Left lung (tissue), 14 donors: ENCODE measurements around the gene ZC3H6. TPM values are rescaled to one million over a fixed set of nuclear protein-coding genes. Genes with fewer than 3 reads are reported as not detected.

Experiments
- ATAC-seq: fragments of 200-7000 bp; cut with Tn5 transposase; one replicate; pipeline ENCODE4 v1.9.1; 2020; ENCODE audit warnings: moderate library complexity
- DNase-seq, 4 donors: peaks; one replicate each; pipeline ENCODE4 v3.0.0-alpha.2; 2013 to 2020
- H3K27ac ChIP-seq, 2 donors: fragments of 200-600 bp; sonication (generic) in 1 of 2; one replicate each; pipeline versions ENCODE4 v1.5.0 to v1.8.0; 2020 to 2021
- H3K27me3 ChIP-seq, 2 donors: fragments of 200-600 bp; sonication (generic) in 1 of 2; one replicate each; pipeline versions ENCODE4 v1.5.0 to v1.8.0; 2020 to 2021
- H3K36me3 ChIP-seq, 2 donors: fragments of 200-600 bp; sonication (generic) in 1 of 2; one replicate each; pipeline versions ENCODE4 v1.5.0 to v1.8.0; 2020 to 2021
- H3K4me1 ChIP-seq, 2 donors: fragments of 200-600 bp; one replicate each; pipeline ENCODE4 v1.8.0; 2021
- H3K4me3 ChIP-seq, 2 donors: fragments of 200-600 bp; sonication (generic) in 1 of 2; one replicate each; pipeline versions ENCODE4 v1.5.0 to v1.8.0; 2020 to 2021; ENCODE audit warnings: mild to moderate bottlenecking in 1 of 2
- H3K9me3 ChIP-seq, 2 donors: fragments of 200-600 bp; sonication (generic) in 1 of 2; one replicate each; pipeline versions ENCODE4 v1.5.0 to v1.8.0; 2020 to 2021
- intact Hi-C, 2 donors: fragments of 100-400 bp; cut with DNase I; formaldehyde crosslinking; loops; one replicate each; pipeline versions ENCODE4 v1.11.2 to v1.14.2; 2022
- long read RNA-seq, 12 donors: library from polyadenylated mRNA in 2 of 12; unstranded in 2 of 12; transcript quantifications; one replicate each; pipeline ENCODE4 v2.0.0 and lab custom pipeline, GENCODE V29; 2019 to 2026
- polyA plus RNA-seq, 6 donors: library from polyadenylated mRNA; unstranded; fragments of 120-200 nt; gene quantifications; one replicate each; pipeline ENCODE4 v1.2.1, GENCODE V29; 2013; ENCODE audit not compliant: insufficient read length in 6 of 6
- total RNA-seq, 2 donors: library from RNA; stranded (reverse); fragmentation: NEBNext Ultra II Directional; extraction: Animal tissue kit (Norgen Biotek cat#: 25700); gene quantifications; one replicate each; pipeline ENCODE4 v1.2.1, GENCODE V29; 2021
- TF ChIP-seq, protein P1 (sequence below), 2 donors: fragments of 200-600 bp; sonication (generic) in 1 of 2; IDR thresholded peaks; one replicate each; pipeline versions ENCODE4 v1.5.0 to v1.8.0; 2021; ENCODE audit warnings: antibody characterized with exemption in 2 of 2
- donor health status: DM: no; HTN: yes; CAD: no.
- donor health status: DM: no; HTN: no; CAD: no.

Gene ZC3H6
- total RNA-seq (1 to 10 TPM; 8.7 to 10.0 TPM), polyA plus RNA-seq (10 to 100 TPM in 2 of 6 donors, 1 to 10 TPM in 4; 8.2 to 11.9 (median 9.8) TPM)
- long read RNA-seq, donor 1, full-length matches to known transcripts, result 1 of 11 reads
- long read RNA-seq, donor 1, partial matches to known transcripts, result 10 of 11 reads
- long read RNA-seq, donor 1, other reads (novel, unspliced or antisense), result 0 of 11 reads
- long read RNA-seq, donor 2, partial matches to known transcripts, result 6 of 6 reads
- long read RNA-seq, donor 2, other reads (novel, unspliced or antisense), result 0 of 6 reads
- long read RNA-seq, donor 3, partial matches to known transcripts, result 6 of 6 reads
- long read RNA-seq, donor 3, other reads (novel, unspliced or antisense), result 0 of 6 reads
- long read RNA-seq, donor 4, partial matches to known transcripts, result 12 of 14 reads
- long read RNA-seq, donor 4, other reads (novel, unspliced or antisense), result 2 of 14 reads
- long read RNA-seq, donor 5, partial matches to known transcripts, result 6 of 6 reads
- long read RNA-seq, donor 5, other reads (novel, unspliced or antisense), result 0 of 6 reads
- long read RNA-seq, donor 6, partial matches to known transcripts, result 8 of 8 reads
- long read RNA-seq, donor 6, other reads (novel, unspliced or antisense), result 0 of 8 reads
- long read RNA-seq, donor 7, result 0 reads
- long read RNA-seq, donor 8, result 0 reads
- long read RNA-seq, donor 9, result 0 reads
- long read RNA-seq, donor 10, partial matches to known transcripts, result 7 of 7 reads
- long read RNA-seq, donor 10, other reads (novel, unspliced or antisense), result 0 of 7 reads
- long read RNA-seq, donor 11, partial matches to known transcripts, result 5 of 5 reads
- long read RNA-seq, donor 11, other reads (novel, unspliced or antisense), result 0 of 5 reads
- long read RNA-seq, donor 12, partial matches to known transcripts, result 22 of 22 reads
- long read RNA-seq, donor 12, other reads (novel, unspliced or antisense), result 0 of 22 reads

DNA sequence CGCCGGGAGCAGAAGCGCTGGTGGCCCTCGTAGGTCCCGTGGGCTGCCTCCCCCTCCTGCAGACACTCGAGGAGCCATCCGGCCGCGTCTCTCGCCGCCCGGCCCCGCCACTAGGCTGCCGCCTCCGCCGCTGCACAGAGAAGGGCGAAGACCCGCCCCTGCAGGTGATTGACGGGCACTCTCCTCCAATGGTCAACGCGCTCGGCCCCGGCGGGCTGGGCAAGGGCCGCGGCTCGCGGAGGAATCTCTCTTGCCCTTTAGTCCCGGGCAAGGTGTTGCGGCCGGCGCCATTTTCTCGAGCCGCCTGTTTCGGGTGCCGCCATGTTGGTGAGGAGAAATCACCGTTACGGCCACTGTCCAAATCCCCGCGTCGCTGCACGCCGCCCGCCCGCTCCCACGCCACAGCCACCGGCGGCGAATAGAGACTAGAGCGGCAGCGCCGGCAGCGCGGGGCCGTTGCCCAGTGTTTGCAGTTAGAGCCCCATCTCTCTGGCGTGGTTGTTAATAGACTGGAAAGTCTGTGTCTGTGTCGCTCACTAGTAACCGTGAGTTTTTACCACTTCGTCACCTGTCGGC is at the start of gene ZC3H6:
ZC3H6 (plus strand) TSS at position 287 of the 576 bp plus-strand sequence. CDS start 398 bp downstream, outside the sequence.
- ATAC-seq (peak; percentile 99), DNase-seq (peak; percentile 98 to 99 (median 98))
- TF ChIP-seq, protein P1, sequence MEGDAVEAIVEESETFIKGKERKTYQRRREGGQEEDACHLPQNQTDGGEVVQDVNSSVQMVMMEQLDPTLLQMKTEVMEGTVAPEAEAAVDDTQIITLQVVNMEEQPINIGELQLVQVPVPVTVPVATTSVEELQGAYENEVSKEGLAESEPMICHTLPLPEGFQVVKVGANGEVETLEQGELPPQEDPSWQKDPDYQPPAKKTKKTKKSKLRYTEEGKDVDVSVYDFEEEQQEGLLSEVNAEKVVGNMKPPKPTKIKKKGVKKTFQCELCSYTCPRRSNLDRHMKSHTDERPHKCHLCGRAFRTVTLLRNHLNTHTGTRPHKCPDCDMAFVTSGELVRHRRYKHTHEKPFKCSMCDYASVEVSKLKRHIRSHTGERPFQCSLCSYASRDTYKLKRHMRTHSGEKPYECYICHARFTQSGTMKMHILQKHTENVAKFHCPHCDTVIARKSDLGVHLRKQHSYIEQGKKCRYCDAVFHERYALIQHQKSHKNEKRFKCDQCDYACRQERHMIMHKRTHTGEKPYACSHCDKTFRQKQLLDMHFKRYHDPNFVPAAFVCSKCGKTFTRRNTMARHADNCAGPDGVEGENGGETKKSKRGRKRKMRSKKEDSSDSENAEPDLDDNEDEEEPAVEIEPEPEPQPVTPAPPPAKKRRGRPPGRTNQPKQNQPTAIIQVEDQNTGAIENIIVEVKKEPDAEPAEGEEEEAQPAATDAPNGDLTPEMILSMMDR (IDR thresholded peaks at IDR 0.05), result peak in 1 of 2 donors; percentile 39
- Histone ChIP-seq H3K27me3 (no peaks in the 10 kb centered on the region), H3K27ac (peak within 1 kb of the TSS; percentile 100), H3K4me1 (peaks cover 8 to 12% of the 10 kb centered on the region in 2 donors), H3K4me3 (peak within 1 kb of the TSS; percentile 72 to 73), H3K9me3 (no peaks in the 10 kb centered on the region), H3K36me3 (no peaks in the 10 kb centered on the region)
- intact Hi-C loops, result no loop called here

GRCh38 chr2:112229348-112229747 is 46.0 kb upstream of the ZC3H6 start:
- H3K27ac ChIP-seq, result no peak overlapping the region
- peaks cover 0 to 51% of the 10 kb centered on the region in 2 donors for H3K36me3 ChIP-seq
- TF ChIP-seq, protein P1 (IDR thresholded peaks at IDR 0.05), result no peak
- H3K9me3 ChIP-seq, result no peaks in the 10 kb centered on the region
- ATAC-seq, result no peak
- intact Hi-C loops, result no loop called here
- H3K27me3 ChIP-seq, result no peaks in the 10 kb centered on the region
- no peaks in the 10 kb centered on the region for H3K4me1 ChIP-seq
- no peak overlapping the region for H3K4me3 ChIP-seq
- DNase-seq, result no peak

DNA sequence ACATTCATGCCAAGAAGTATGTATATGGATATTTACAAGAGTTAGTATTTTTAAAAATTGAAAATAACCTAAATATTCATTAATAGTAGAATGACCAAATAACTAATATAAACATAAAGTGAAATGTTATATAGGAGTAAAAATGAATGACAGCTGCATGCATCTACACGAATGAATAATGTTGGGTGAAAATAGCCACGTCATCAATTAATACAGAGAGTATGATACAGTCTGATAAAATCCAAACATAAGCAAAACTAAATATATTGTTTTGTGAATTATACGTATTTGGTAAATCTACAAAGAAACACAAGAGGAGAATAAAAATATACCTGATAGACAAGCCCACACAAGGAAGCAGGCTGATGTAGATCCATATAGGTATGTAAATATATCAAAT is 45.0 kb upstream of the ZC3H6 start:
- H3K9me3 ChIP-seq, result no peaks in the 10 kb centered on the region
- H3K36me3 ChIP-seq, result peaks cover 0 to 53% of the 10 kb centered on the region in 2 donors
- DNase-seq, result no peak
- TF ChIP-seq, protein P1 (IDR thresholded peaks at IDR 0.05), result no peak
- intact Hi-C loops, result no loop called here
- ATAC-seq, result no peak
- H3K4me1 ChIP-seq, result no peaks in the 10 kb centered on the region
- no peak overlapping the region for H3K4me3 ChIP-seq
- no peak overlapping the region for H3K27ac ChIP-seq
- H3K27me3 ChIP-seq, result no peaks in the 10 kb centered on the region

GRCh38 chr2:112239862-112240261 is 35.5 kb upstream of the ZC3H6 start:
- intact Hi-C loops, result no loop called here
- no peak for DNase-seq
- H3K27me3 ChIP-seq, result no peaks in the 10 kb centered on the region
- ATAC-seq, result no peak
- TF ChIP-seq, protein P1 (IDR thresholded peaks at IDR 0.05), result no peak
- no peak overlapping the region for H3K4me3 ChIP-seq
- H3K27ac ChIP-seq, result no peak overlapping the region
- H3K36me3 ChIP-seq, result peaks cover 0 to 31% of the 10 kb centered on the region in 2 donors
- H3K9me3 ChIP-seq, result no peaks in the 10 kb centered on the region
- no peaks in the 10 kb centered on the region for H3K4me1 ChIP-seq
